ENCODE measurements around the gene ACSL3. TPM values are rescaled to one million over a fixed set of nuclear protein-coding genes. Genes with fewer than 3 reads are reported as not detected.

Gene ACSL3
- polyA plus RNA-seq, 1 donor from 2014 or later: 119 TPM

- no peaks in the 10 kb centered on the region for H3K27me3 ChIP-seq (ENCODE audit: insufficient read depth, low read depth, low read length)
- H3K4me3 ChIP-seq (ENCODE audit: low read length): no peak overlapping the region
- no peaks in the 10 kb centered on the region for H3K36me3 ChIP-seq (ENCODE audit: insufficient read depth, low read length)
- H3K9ac ChIP-seq (ENCODE audit: low read length): no peak overlapping the region
- H3K4me2 ChIP-seq (ENCODE audit: low read length): no peak overlapping the region
- H3K27ac ChIP-seq (ENCODE audit: low read length): no peak overlapping the region
- no peak for TF ChIP-seq CTCF (IDR thresholded peaks at IDR 0.05; ENCODE audit: poor library complexity, severe bottlenecking)
- no peak for TF ChIP-seq EZH2 (IDR thresholded peaks at IDR 0.05; ENCODE audit: borderline replicate concordance, insufficient read depth, low read length, poor library complexity, severe bottlenecking)
- TF ChIP-seq RAD21 (conservative IDR thresholded peaks at IDR 0.05): no peak
- no peak for TF ChIP-seq EP300 (conservative IDR thresholded peaks at IDR 0.05; ENCODE audit: poor library complexity, severe bottlenecking)
- TF ChIP-seq MXI1 (conservative IDR thresholded peaks at IDR 0.05; ENCODE audit: poor library complexity, severe bottlenecking): no peak
- TF ChIP-seq REST (IDR thresholded peaks at IDR 0.05; ENCODE audit: borderline replicate concordance): no peak
- no peak for TF ChIP-seq TAF1 (IDR thresholded peaks at IDR 0.05; ENCODE audit: low read depth)
- no peak for TF ChIP-seq SMC3 (conservative IDR thresholded peaks at IDR 0.05; ENCODE audit: poor library complexity)
- no peak for TF ChIP-seq POLR2AphosphoS5 (IDR thresholded peaks at IDR 0.05)
- H4K20me1 ChIP-seq (ENCODE audit: insufficient read depth): no peaks in the 10 kb centered on the region
- no peaks in the 10 kb centered on the region for H3F3A ChIP-seq (ENCODE audit: insufficient read depth, low read length, poor library complexity, severe bottlenecking)
- peaks cover 37% of the 10 kb centered on the region for H3K79me2 ChIP-seq (replicated peaks; ENCODE audit: insufficient read depth, low read length)
- no peaks in the 10 kb centered on the region for H3K9me3 ChIP-seq (ENCODE audit: low read length)
- H2AFZ ChIP-seq (ENCODE audit: low read depth, low read length): no peak overlapping the region
- no peaks in the 10 kb centered on the region for H3K9me2 ChIP-seq (ENCODE audit: insufficient read depth, low read length)
These were observed 37.1 kb downstream of the ACSL3 start for GRCh38 chr2:222897898-222898297.

GRCh38 chr2:222899413-222900181, 38.8 kb downstream of the ACSL3 start:
- no peaks in the 10 kb centered on the region for H3F3A ChIP-seq (ENCODE audit: insufficient read depth, low read length, poor library complexity, severe bottlenecking)
- no peaks in the 10 kb centered on the region for H3K36me3 ChIP-seq (ENCODE audit: insufficient read depth, low read length)
- H3K79me2 ChIP-seq (replicated peaks; ENCODE audit: insufficient read depth, low read length): peaks cover 33% of the 10 kb centered on the region
- H3K4me3 ChIP-seq (ENCODE audit: low read length): no peak overlapping the region
- H2AFZ ChIP-seq (ENCODE audit: low read depth, low read length): no peak overlapping the region
- H3K9me3 ChIP-seq (ENCODE audit: low read length): no peaks in the 10 kb centered on the region
- no peak overlapping the region for H3K27ac ChIP-seq (ENCODE audit: low read length)
- H3K9ac ChIP-seq (ENCODE audit: low read length): no peak overlapping the region
- H3K4me2 ChIP-seq (ENCODE audit: low read length): no peak overlapping the region
- H4K20me1 ChIP-seq (ENCODE audit: insufficient read depth): no peaks in the 10 kb centered on the region
- TF ChIP-seq MXI1 (conservative IDR thresholded peaks at IDR 0.05; ENCODE audit: poor library complexity, severe bottlenecking): no peak
- TF ChIP-seq TAF1 (IDR thresholded peaks at IDR 0.05; ENCODE audit: low read depth): no peak
- TF ChIP-seq SMC3 (conservative IDR thresholded peaks at IDR 0.05; ENCODE audit: poor library complexity): no peak
- TF ChIP-seq REST (IDR thresholded peaks at IDR 0.05; ENCODE audit: borderline replicate concordance): no peak
- TF ChIP-seq CTCF (IDR thresholded peaks at IDR 0.05; ENCODE audit: poor library complexity, severe bottlenecking): no peak
- no peak for TF ChIP-seq EP300 (conservative IDR thresholded peaks at IDR 0.05; ENCODE audit: poor library complexity, severe bottlenecking)
- TF ChIP-seq RAD21 (conservative IDR thresholded peaks at IDR 0.05): no peak
- TF ChIP-seq EZH2 (IDR thresholded peaks at IDR 0.05; ENCODE audit: borderline replicate concordance, insufficient read depth, low read length, poor library complexity, severe bottlenecking): no peak
- no peak for TF ChIP-seq POLR2AphosphoS5 (IDR thresholded peaks at IDR 0.05)
- no peaks in the 10 kb centered on the region for H3K27me3 ChIP-seq (ENCODE audit: insufficient read depth, low read depth, low read length)
- no peaks in the 10 kb centered on the region for H3K9me2 ChIP-seq (ENCODE audit: insufficient read depth, low read length)

All from neural cell (in vitro differentiated cells).